ENCODE results near the gene MVB12A.

DNA sequence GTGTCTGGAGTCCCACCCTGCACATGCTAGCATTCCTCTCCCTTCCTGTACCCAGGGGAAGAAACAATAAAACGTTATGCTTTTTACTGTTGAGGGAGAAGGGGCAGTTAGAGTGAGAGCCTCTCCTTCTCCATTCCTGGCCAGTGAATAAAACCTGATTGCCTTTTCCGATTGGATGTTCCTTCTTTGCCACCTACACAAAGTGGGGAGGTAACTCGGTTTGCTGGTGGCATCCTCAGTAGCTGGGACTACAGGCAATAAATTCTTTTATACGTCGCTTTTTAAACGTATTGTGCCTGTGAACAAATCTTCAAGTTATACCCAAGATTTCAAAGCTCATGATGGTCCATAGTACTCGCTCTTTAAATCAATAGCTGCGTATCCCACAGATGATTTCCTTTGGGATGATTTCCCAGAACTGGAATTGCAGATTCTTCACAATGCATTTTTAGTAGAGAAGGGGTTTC, 660 bp upstream of the MVB12A start:
- TF ChIP-seq SMC3 (IDR thresholded peaks at IDR 0.05; ENCODE audit: low read depth, low read length), result no peak
- TF ChIP-seq CTCF (conservative IDR thresholded peaks at IDR 0.05; ENCODE audit: low read depth, low read length), result no peak
- no peak for TF ChIP-seq POLR2A (IDR thresholded peaks at IDR 0.05; ENCODE audit: low read depth, low read length)
- no peak for TF ChIP-seq BHLHE40 (IDR thresholded peaks at IDR 0.05; ENCODE audit: low read depth, low read length)
- TF ChIP-seq CEBPB (IDR thresholded peaks at IDR 0.05; ENCODE audit: low read depth, low read length), result no peak
- no peak for TF ChIP-seq MAFK (IDR thresholded peaks at IDR 0.05; ENCODE audit: low read depth, low read length)
- no peak for TF ChIP-seq RFX5 (IDR thresholded peaks at IDR 0.05; ENCODE audit: low read depth, low read length)
- no peak for TF ChIP-seq MAZ (IDR thresholded peaks at IDR 0.05; ENCODE audit: borderline replicate concordance, low read depth, low read length)
- no peak for TF ChIP-seq RAD21 (IDR thresholded peaks at IDR 0.05; ENCODE audit: low read length)
